HCT116 (cell line): Measurements from ENCODE around the gene CD7. TPM values are rescaled to one million over a fixed set of nuclear protein-coding genes. Genes with fewer than 3 reads are reported as not detected.

Experiments
- ATAC-seq: fragments of 200-7000 bp; cut with Tn5 transposase; 2 replicates; pipeline ENCODE4 v1.9.1; 2020; ENCODE audit warnings: mild to moderate bottlenecking, moderate library complexity
- BruUV-seq: library from RNA; stranded (reverse); fragments of 400-500 nt; replicated peaks from 2 replicates; lab custom pipeline; 2021; lab: Mats Ljungman, UMichigan
- CTCF ChIA-PET: fragments of 300-600 bp; sonication (Branson Sonifier 250); formaldehyde crosslinking; loops from one replicate; lab custom pipeline; 2021; ENCODE audit warnings: antibody characterized with exemption; lab: Charles Lee
- POLR2A ChIA-PET: fragments of 300-600, 350-600 bp; sonication (Branson Sonifier 250); formaldehyde crosslinking; loops from one replicate; lab custom pipeline; 2021; ENCODE audit warnings: antibody characterized with exemption; lab: Charles Lee
- RAD21 ChIA-PET, 2 experiments: fragments of 300-600 bp; sonication (Branson Sonifier 250); formaldehyde crosslinking; loops; one replicate each; lab custom pipeline; 2023; ENCODE audit warnings: low total read pairs in 2 of 2; ENCODE audit not compliant: uncharacterized antibody in 2 of 2, unreplicated experiment in 2 of 2, low non-redundant PET in 1 of 2; lab: Charles Lee
- DNase-seq: peaks from one replicate; pipeline ENCODE4 v3.0.0-alpha.2; 2010; ENCODE audit warnings: low read depth, low spot score
- H2AFZ ChIP-seq: fragments of 200-600 bp; shearing (Covaris generic), sonication (generic); 2 replicates; pipeline ENCODE4 v1.6.1; 2017; ENCODE audit warnings: low read depth, mixed run types, mixed read lengths, antibody characterized with exemption, low read length; ENCODE audit not compliant: poor library complexity, severe bottlenecking
- H3K27ac ChIP-seq: 2 replicates; pipeline ENCODE4 v1.5.1; 2012; ENCODE audit warnings: low read depth, low read length
- H3K27me3 ChIP-seq: fragments of 200-600 bp; sonication (generic); 2 replicates; pipeline ENCODE4 v1.6.1; 2016; ENCODE audit warnings: mixed run types, low read length, mixed read lengths; ENCODE audit not compliant: insufficient read depth
- H3K36me3 ChIP-seq, 2 experiments: fragments of 200-500 bp in 1 of 2; fragments of 200-600 bp in 1 of 2; sonication (Bioruptor generic) in 1 of 2; sonication (generic) in 1 of 2; 2 replicates each; pipeline versions ENCODE4 v1.5.1 to v1.6.1; 2014 to 2016; ENCODE audit warnings: low read length in 2 of 2, inconsistent platforms in 1 of 2, mixed read lengths in 1 of 2, mixed run types in 1 of 2; ENCODE audit not compliant: insufficient read depth in 2 of 2, control insufficient read depth in 1 of 2
- H3K4me1 ChIP-seq, 2 experiments: fragments of 200-600 bp in 1 of 2; sonication (generic) in 1 of 2; 2 replicates each; pipeline versions ENCODE4 v1.5.1 to v1.6.1; 2012 to 2017; ENCODE audit warnings: low read length in 2 of 2, inconsistent platforms in 1 of 2, mild to moderate bottlenecking in 1 of 2, mixed read lengths in 1 of 2, mixed run types in 1 of 2, moderate library complexity in 1 of 2; ENCODE audit not compliant: insufficient read depth in 2 of 2, control insufficient read depth in 1 of 2
- H3K4me2 ChIP-seq: fragments of 200-600 bp; sonication (generic); 2 replicates; pipeline ENCODE4 v1.6.1; 2017; ENCODE audit warnings: mixed run types, low read length, mixed read lengths
- H3K4me3 ChIP-seq, 2 experiments: fragments of 200-600 bp in 1 of 2; sonication (generic) in 1 of 2; replicated peaks in 1 of 2; 2 replicates each; pipeline ENCODE4 v1.5.1; 2011 to 2016; ENCODE audit warnings: low read length in 2 of 2, control low read depth in 1 of 2, low read depth in 1 of 2, mild to moderate bottlenecking in 1 of 2, mixed read lengths in 1 of 2, mixed run types in 1 of 2
- H3K79me2 ChIP-seq: fragments of 200-600 bp; sonication (generic); 2 replicates; pipeline ENCODE4 v1.6.1; 2017; ENCODE audit warnings: mild to moderate bottlenecking, mixed run types, low read length, moderate library complexity, mixed read lengths; ENCODE audit not compliant: insufficient read depth
- H3K9ac ChIP-seq: fragments of 200-600 bp; sonication (generic); 2 replicates; pipeline ENCODE4 v1.6.1; 2016; ENCODE audit warnings: low read length, mixed read lengths
- H3K9me2 ChIP-seq: fragments of 200-600 bp; sonication (generic), shearing (Covaris generic); 2 replicates; pipeline ENCODE4 v1.6.1; 2017; ENCODE audit warnings: mixed run types, mild to moderate bottlenecking, moderate library complexity; ENCODE audit not compliant: insufficient read depth
- H3K9me3 ChIP-seq, 2 experiments: fragments of 200-500 bp in 1 of 2; fragments of 200-600 bp in 1 of 2; sonication (Bioruptor generic) in 1 of 2; sonication (generic) in 1 of 2; 2 replicates each; pipeline ENCODE4 v1.6.1; 2014 to 2017; ENCODE audit warnings: low read length in 2 of 2, mixed read lengths in 2 of 2, inconsistent platforms in 1 of 2, low read depth in 1 of 2, mild to moderate bottlenecking in 1 of 2, mixed run types in 1 of 2, moderate library complexity in 1 of 2; ENCODE audit not compliant: control insufficient read depth in 1 of 2, insufficient read depth in 1 of 2
- H4K20me1 ChIP-seq: fragments of 200-600 bp; sonication (generic), shearing (Covaris generic); 2 replicates; pipeline ENCODE4 v1.6.1; 2017; ENCODE audit warnings: mixed run types, mild to moderate bottlenecking, moderate library complexity; ENCODE audit not compliant: insufficient read depth
- CBX3 ChIP-seq: IDR thresholded peaks from 2 replicates; pipeline ENCODE4 v1.6.1; 2012; ENCODE audit warnings: low read depth
- CEBPB ChIP-seq: IDR thresholded peaks from 2 replicates; pipeline ENCODE4 v1.6.1; 2012; ENCODE audit warnings: low read depth
- ELF1 ChIP-seq: IDR thresholded peaks from 2 replicates; pipeline ENCODE4 v1.6.1; 2012; ENCODE audit warnings: low read depth, borderline replicate concordance
- EZH2phosphoT487 ChIP-seq: fragments of 200-600 bp; IDR thresholded peaks from 2 replicates; pipeline ENCODE4 v1.6.1; 2018; ENCODE audit warnings: antibody characterized with exemption, borderline replicate concordance
- JUND ChIP-seq: IDR thresholded peaks from 2 replicates; pipeline ENCODE4 v1.6.1; 2012
- SIN3A ChIP-seq: IDR thresholded peaks from 2 replicates; pipeline ENCODE4 v1.6.1; 2012; ENCODE audit warnings: low read depth
- SRF ChIP-seq: IDR thresholded peaks from 2 replicates; pipeline ENCODE4 v1.6.1; 2012; ENCODE audit warnings: low read depth
- YY1 ChIP-seq: IDR thresholded peaks from 2 replicates; pipeline ENCODE4 v1.6.1; 2011; ENCODE audit warnings: low read length, low read depth, moderate library complexity, mild to moderate bottlenecking; ENCODE audit not compliant: insufficient replicate concordance; ENCODE audit errors: extremely low read depth
- ZNF274 ChIP-seq: fragments of 200-500 bp; sonication (Bioruptor generic); IDR thresholded peaks from 2 replicates; pipeline ENCODE4 v1.6.1; 2014; ENCODE audit warnings: mild to moderate bottlenecking, low read depth, low read length, inconsistent platforms
- intact Hi-C: fragments of 100-400 bp; cut with micrococcal nuclease; formaldehyde crosslinking; loops from 2 replicates; pipeline ENCODE4 v1.10.0; 2022
- total RNA-seq: library from RNA; stranded (reverse); gene quantifications from one replicate; pipeline ENCODE4 v1.2.1, GENCODE V29; 2021; ENCODE audit not compliant: unreplicated experiment
- TF ChIP-seq, protein P1 (sequence below): IDR thresholded peaks from 2 replicates; pipeline ENCODE4 v1.6.1; 2012
- TF ChIP-seq, protein P2 (sequence below), 3 experiments: fragments of 200-600 bp in 1 of 3; sonication (generic) in 1 of 3; IDR thresholded peaks in 2 of 3; conservative IDR thresholded peaks in 1 of 3; 2 replicates each; pipeline ENCODE4 v1.5.1; 2012 to 2017; ENCODE audit warnings: low read depth in 2 of 3, low read length in 2 of 3, antibody characterized with exemption in 1 of 3, borderline replicate concordance in 1 of 3, control low read depth in 1 of 3, mild to moderate bottlenecking in 1 of 3, mixed read lengths in 1 of 3, mixed run types in 1 of 3, moderate library complexity in 1 of 3; ENCODE audit not compliant: insufficient read depth in 1 of 3
- TF ChIP-seq, protein P3 (sequence below): IDR thresholded peaks from 2 replicates; pipeline ENCODE4 v1.6.1; 2011; ENCODE audit warnings: mild to moderate bottlenecking, low read length, moderate library complexity; ENCODE audit not compliant: insufficient replicate concordance; ENCODE audit errors: extremely low read depth

Gene CD7
- total RNA-seq, 1 experiment from 2014 or later = 0.61 TPM

DNA sequence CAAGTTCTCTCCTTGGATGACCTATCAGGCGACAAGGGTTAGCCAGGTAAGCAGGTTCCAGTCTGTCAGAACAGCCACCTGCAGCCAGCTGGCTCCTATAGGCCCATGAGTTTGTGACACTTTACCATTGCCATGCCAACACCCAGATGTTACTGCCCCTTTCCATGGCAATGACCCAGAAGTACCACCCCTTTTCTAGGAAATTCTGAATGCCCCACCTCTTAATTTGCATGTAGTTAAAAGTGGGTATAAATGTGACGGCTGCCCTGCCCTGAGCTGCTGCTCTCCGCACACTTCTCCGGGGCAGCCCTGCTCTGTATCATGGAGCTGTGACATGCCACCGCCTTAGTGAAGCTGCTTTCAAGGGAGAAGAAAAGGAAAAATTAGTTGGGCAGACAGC, 26.2 kb upstream of the CD7 start:
- Histone ChIP-seq H3K4me1 (peaks cover 14 to 32% of the 10 kb centered on the region in 2 experiments), H3K4me2 (no peak overlapping the region), H3K9me3 (no peaks in the 10 kb centered on the region), H4K20me1 (no peaks in the 10 kb centered on the region), H3K27me3 (no peaks in the 10 kb centered on the region), H3K4me3 (no peak overlapping the region), H3K79me2 (no peaks in the 10 kb centered on the region), H2AFZ (no peak overlapping the region), H3K27ac (no peak overlapping the region), H3K9ac (no peak overlapping the region), H3K9me2 (no peaks in the 10 kb centered on the region), H3K36me3 (no peaks in the 10 kb centered on the region)
- ChIA-PET CTCF (interaction anchor here (0.7 to 1.5 kb wide), 2 partner anchors 9 to 313 kb away, joined by 3 read pairs; partner anchors contain the start of gene RAC3), RAD21 (interaction anchor here in 1 of 2 experiments (0.7 kb wide), 1 partner anchor 73 kb away, joined by 4 read pairs; no protein-coding TSS in a partner anchor), POLR2A (interaction anchor here (0.7 kb wide), 1 partner anchor 48 kb away, joined by 3 read pairs; no protein-coding TSS in a partner anchor)
- TF ChIP-seq SRF = no peak
- TF ChIP-seq CBX3 = no peak
- no peak for TF ChIP-seq EZH2phosphoT487
- no peak for TF ChIP-seq YY1
- intact Hi-C loops = no loop called here
- DNase-seq (no peak), ATAC-seq (no peak)
- BruUV-seq = no TSS peak

DNA sequence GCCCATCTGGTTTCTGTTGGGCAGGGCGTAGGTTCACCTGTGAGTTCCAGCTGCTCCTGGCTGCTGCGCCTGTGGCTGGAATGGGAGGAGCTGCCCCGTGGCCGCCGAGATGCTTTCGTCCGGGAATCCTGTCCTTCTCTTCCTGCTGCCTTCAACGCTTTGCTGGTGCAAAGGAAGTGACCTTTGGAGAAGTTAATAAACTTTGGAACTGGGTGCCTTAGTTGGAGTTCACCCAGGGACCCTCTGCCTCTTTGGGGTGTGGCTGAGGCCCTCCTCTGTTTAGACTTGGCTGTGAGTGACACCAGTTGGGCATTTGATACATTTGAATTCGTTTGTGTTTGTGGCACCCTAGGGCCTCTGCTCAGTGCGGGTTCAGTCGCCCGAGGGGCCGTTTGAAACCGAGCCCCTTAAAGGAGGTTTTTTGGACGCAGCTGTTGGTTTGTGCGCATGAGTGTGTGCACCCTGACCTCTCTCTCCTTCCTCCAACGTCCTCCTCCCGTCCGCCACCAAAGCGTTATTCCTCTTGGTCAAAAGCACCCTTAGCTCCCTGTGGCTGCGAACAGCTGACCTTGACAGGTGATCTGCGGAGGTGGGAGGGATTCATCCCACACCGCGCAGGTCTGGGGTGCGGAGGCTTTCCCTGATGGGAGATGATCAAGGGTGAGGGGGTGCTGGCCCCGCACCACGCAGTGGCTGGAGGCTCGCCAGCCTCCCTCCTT, 25.1 kb upstream of the CD7 start:
- Histone ChIP-seq H3K9me3 (no peaks in the 10 kb centered on the region), H3K36me3 (no peaks in the 10 kb centered on the region), H3K9me2 (no peaks in the 10 kb centered on the region), H4K20me1 (no peaks in the 10 kb centered on the region), H2AFZ (no peak overlapping the region), H3K27me3 (no peaks in the 10 kb centered on the region), H3K4me1 (peaks cover 24 to 43% of the 10 kb centered on the region in 2 experiments), H3K9ac (no peak overlapping the region), H3K4me2 (no peak overlapping the region), H3K79me2 (no peaks in the 10 kb centered on the region), H3K27ac (no peak overlapping the region), H3K4me3 (no peak overlapping the region)
- ATAC-seq = no peak
- DNase-seq = no peak
- ChIA-PET RAD21 (no interaction called here), CTCF (no interaction called here), POLR2A (no interaction called here)
- no TSS peak for BruUV-seq
- intact Hi-C loops = no loop called here
- TF ChIP-seq CEBPB (no peak), ELF1 (no peak), SIN3A (no peak), JUND (no peak), ZNF274 (no peak)
- TF ChIP-seq, protein P1, sequence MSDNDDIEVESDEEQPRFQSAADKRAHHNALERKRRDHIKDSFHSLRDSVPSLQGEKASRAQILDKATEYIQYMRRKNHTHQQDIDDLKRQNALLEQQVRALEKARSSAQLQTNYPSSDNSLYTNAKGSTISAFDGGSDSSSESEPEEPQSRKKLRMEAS = no peak
- TF ChIP-seq, protein P2, sequence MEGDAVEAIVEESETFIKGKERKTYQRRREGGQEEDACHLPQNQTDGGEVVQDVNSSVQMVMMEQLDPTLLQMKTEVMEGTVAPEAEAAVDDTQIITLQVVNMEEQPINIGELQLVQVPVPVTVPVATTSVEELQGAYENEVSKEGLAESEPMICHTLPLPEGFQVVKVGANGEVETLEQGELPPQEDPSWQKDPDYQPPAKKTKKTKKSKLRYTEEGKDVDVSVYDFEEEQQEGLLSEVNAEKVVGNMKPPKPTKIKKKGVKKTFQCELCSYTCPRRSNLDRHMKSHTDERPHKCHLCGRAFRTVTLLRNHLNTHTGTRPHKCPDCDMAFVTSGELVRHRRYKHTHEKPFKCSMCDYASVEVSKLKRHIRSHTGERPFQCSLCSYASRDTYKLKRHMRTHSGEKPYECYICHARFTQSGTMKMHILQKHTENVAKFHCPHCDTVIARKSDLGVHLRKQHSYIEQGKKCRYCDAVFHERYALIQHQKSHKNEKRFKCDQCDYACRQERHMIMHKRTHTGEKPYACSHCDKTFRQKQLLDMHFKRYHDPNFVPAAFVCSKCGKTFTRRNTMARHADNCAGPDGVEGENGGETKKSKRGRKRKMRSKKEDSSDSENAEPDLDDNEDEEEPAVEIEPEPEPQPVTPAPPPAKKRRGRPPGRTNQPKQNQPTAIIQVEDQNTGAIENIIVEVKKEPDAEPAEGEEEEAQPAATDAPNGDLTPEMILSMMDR (IDR thresholded peaks at IDR 0.05 in 2 of 3, conservative IDR thresholded peaks at IDR 0.05 in 1 of 3; ENCODE audit: borderline replicate concordance in 1 of 3, insufficient read depth in 1 of 3, low read depth in 2 of 3, low read length in 2 of 3) = no peak
- TF ChIP-seq, protein P3, sequence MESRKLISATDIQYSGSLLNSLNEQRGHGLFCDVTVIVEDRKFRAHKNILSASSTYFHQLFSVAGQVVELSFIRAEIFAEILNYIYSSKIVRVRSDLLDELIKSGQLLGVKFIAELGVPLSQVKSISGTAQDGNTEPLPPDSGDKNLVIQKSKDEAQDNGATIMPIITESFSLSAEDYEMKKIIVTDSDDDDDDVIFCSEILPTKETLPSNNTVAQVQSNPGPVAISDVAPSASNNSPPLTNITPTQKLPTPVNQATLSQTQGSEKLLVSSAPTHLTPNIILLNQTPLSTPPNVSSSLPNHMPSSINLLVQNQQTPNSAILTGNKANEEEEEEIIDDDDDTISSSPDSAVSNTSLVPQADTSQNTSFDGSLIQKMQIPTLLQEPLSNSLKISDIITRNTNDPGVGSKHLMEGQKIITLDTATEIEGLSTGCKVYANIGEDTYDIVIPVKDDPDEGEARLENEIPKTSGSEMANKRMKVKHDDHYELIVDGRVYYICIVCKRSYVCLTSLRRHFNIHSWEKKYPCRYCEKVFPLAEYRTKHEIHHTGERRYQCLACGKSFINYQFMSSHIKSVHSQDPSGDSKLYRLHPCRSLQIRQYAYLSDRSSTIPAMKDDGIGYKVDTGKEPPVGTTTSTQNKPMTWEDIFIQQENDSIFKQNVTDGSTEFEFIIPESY = no peak
